PC-3 (cell line): Measurements from ENCODE around the gene STEAP1B. TPM values are rescaled to one million over a fixed set of nuclear protein-coding genes. Genes with fewer than 3 reads are reported as not detected.

Experiments
- ATAC-seq: fragments of 200-7000 bp; cut with Tn5 transposase; 2 replicates; pipeline ENCODE4 v1.9.1; 2020; ENCODE audit warnings: mild to moderate bottlenecking, moderate library complexity
- BruUV-seq: library from RNA; stranded (reverse); fragments of 400-500 nt; replicated peaks from 2 replicates; lab custom pipeline; 2021; lab: Mats Ljungman, UMichigan
- CTCF ChIA-PET: fragments of 300-600 bp; sonication (Branson Sonifier 250); formaldehyde crosslinking; loops from one replicate; lab custom pipeline; 2022; ENCODE audit warnings: antibody characterized with exemption; lab: Charles Lee
- POLR2A ChIA-PET: fragments of 300-600 bp; sonication (Branson Sonifier 250); formaldehyde crosslinking; loops from one replicate; lab custom pipeline; 2022; ENCODE audit warnings: antibody characterized with exemption; ENCODE audit not compliant: unreplicated experiment; lab: Charles Lee
- DNase-seq: peaks from one replicate; pipeline ENCODE4 v3.0.0-alpha.2; 2015
- H2AFZ ChIP-seq: fragments of 300-600 bp; sonication (generic); 2 replicates; pipeline ENCODE4 v1.6.0; 2016; ENCODE audit warnings: antibody characterized with exemption, low read length
- H3F3A ChIP-seq: fragments of 300-600 bp; sonication (generic); one replicate; pipeline ENCODE4 v1.6.0; 2017; ENCODE audit warnings: antibody characterized with exemption, low read length, control low read depth, mild to moderate bottlenecking; ENCODE audit not compliant: unreplicated experiment
- H3K27ac ChIP-seq: fragments of 300-600 bp; sonication (generic); 2 replicates; pipeline ENCODE4 v1.5.1; 2016; ENCODE audit warnings: mild to moderate bottlenecking, low read length
- H3K27me3 ChIP-seq: fragments of 300-600 bp; sonication (generic); 2 replicates; pipeline ENCODE4 v1.6.1; 2016; ENCODE audit warnings: low read length, mixed read lengths
- H3K36me3 ChIP-seq: fragments of 300-600 bp; sonication (generic); 2 replicates; pipeline ENCODE4 v1.6.1; 2016; ENCODE audit warnings: low read depth, mixed run types, low read length, mixed read lengths
- H3K4me1 ChIP-seq: fragments of 300-600 bp; sonication (generic); 2 replicates; pipeline ENCODE4 v1.5.1; 2016; ENCODE audit warnings: low read length; ENCODE audit not compliant: insufficient read depth
- H3K4me2 ChIP-seq: fragments of 300-600 bp; sonication (generic); 2 replicates; pipeline ENCODE4 v1.6.0; 2016; ENCODE audit warnings: low read length
- H3K4me3 ChIP-seq: fragments of 300-600 bp; sonication (generic); 2 replicates; pipeline ENCODE4 v1.5.1; 2016; ENCODE audit warnings: mild to moderate bottlenecking, low read length, mixed read lengths
- H3K79me2 ChIP-seq: fragments of 300-600 bp; sonication (generic); 2 replicates; pipeline ENCODE4 v1.6.1; 2017; ENCODE audit warnings: low read length, mixed read lengths
- H3K9ac ChIP-seq: fragments of 300-600 bp; sonication (generic); 2 replicates; pipeline ENCODE4 v1.6.0; 2016; ENCODE audit warnings: mild to moderate bottlenecking, low read length
- H3K9me2 ChIP-seq: fragments of 300-600 bp; sonication (generic); replicated peaks from 2 replicates; pipeline ENCODE4 v1.6.1; 2016; ENCODE audit warnings: mixed run types, low read length, mixed read lengths
- H3K9me3 ChIP-seq: fragments of 300-600 bp; sonication (generic); 2 replicates; pipeline ENCODE4 v1.6.1; 2016; ENCODE audit warnings: low read length, mixed read lengths
- H4K20me1 ChIP-seq: fragments of 300-600 bp; sonication (generic); 2 replicates; pipeline ENCODE4 v1.6.1; 2016; ENCODE audit warnings: low read length, mixed read lengths
- CTCF ChIP-seq: fragments of 300-600 bp; sonication (generic); conservative IDR thresholded peaks from 2 replicates; pipeline ENCODE4 v1.5.1; 2017; ENCODE audit warnings: antibody characterized with exemption, low read depth, mild to moderate bottlenecking, low read length
- EZH2 ChIP-seq: fragments of 300-600 bp; sonication (generic); IDR thresholded peaks from one replicate; pipeline ENCODE4 v1.6.1; 2017; ENCODE audit warnings: antibody characterized with exemption, mild to moderate bottlenecking, low read length; ENCODE audit not compliant: unreplicated experiment
- EZH2phosphoT487 ChIP-seq: fragments of 300-600 bp; sonication (generic); IDR thresholded peaks from 2 replicates; pipeline ENCODE4 v1.6.1; 2018; ENCODE audit warnings: mild to moderate bottlenecking, antibody characterized with exemption, low read length, borderline replicate concordance
- intact Hi-C: fragments of 100-400 bp; cut with micrococcal nuclease; formaldehyde crosslinking; loops from 2 replicates; pipeline ENCODE4 v1.9.0; 2023
- total RNA-seq: library from RNA; depleted of rRNA; stranded (reverse); fragments of >200 nt; gene quantifications from 2 replicates; pipeline ENCODE4 v1.2.3, GENCODE V29; 2014

The STEAP1B gene
- total RNA-seq, 1 experiment from 2014 or later, result 0.47 TPM

DNA sequence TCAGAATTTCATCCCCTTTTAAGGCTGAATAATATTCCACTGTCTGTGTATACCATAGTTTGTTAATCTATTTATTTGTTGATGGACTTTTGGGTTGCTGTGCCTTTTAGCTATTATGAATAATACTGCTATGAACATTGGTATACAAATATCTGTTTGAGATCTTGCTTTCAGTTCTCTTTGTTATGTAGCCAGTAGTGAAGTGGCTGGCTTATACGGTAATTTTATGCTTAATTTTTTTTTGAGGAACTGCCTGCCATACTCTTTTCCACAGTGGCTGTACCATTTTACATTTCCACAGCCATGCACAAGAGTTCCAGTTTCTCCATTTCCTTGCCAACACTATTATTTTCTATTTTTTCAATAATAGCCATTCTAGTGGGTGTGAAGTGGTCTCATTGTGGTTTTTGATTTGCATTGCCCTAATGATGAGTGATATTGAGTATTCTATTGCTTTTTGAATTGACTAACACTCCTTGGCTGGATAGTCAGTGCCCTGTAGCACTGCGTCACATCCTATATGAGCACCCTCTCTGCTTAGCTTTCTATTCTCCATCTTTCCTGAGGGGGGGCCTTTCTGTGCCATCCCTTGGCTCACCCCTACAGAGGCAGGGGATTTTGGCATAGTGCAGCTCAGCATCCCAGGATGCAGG is 113.7 kb downstream of the STEAP1B start:
- DNase-seq, result no peak
- Histone ChIP-seq H3K4me3 (no peak overlapping the region), H3K79me2 (no peaks in the 10 kb centered on the region), H2AFZ (no peak overlapping the region), H3K36me3 (no peaks in the 10 kb centered on the region), H3F3A (no peaks in the 10 kb centered on the region), H3K4me2 (no peak overlapping the region), H3K9me3 (no peaks in the 10 kb centered on the region), H4K20me1 (no peaks in the 10 kb centered on the region), H3K9me2 (no peaks in the 10 kb centered on the region), H3K4me1 (no peaks in the 10 kb centered on the region), H3K9ac (no peak overlapping the region), H3K27me3 (no peaks in the 10 kb centered on the region), H3K27ac (no peak overlapping the region)
- intact Hi-C loops, result no loop called here
- ATAC-seq, result no peak
- ChIA-PET POLR2A (no interaction called here), CTCF (no interaction called here)
- BruUV-seq, result no TSS peak
- TF ChIP-seq CTCF (no peak), EZH2phosphoT487 (no peak), EZH2 (no peak)

- no peak overlapping the region for H3K4me3 ChIP-seq
- ATAC-seq (no peak), DNase-seq (no peak)
- H3K4me2 ChIP-seq, result no peak overlapping the region
- no peaks in the 10 kb centered on the region for H4K20me1 ChIP-seq
- no TSS peak for BruUV-seq
- ChIA-PET CTCF (no interaction called here), POLR2A (no interaction called here)
- H3F3A ChIP-seq, result no peaks in the 10 kb centered on the region
- H3K79me2 ChIP-seq, result no peaks in the 10 kb centered on the region
- H3K36me3 ChIP-seq, result no peaks in the 10 kb centered on the region
- intact Hi-C loops, result no loop called here
- TF ChIP-seq CTCF (no peak), EZH2 (no peak), EZH2phosphoT487 (no peak)
- no peaks in the 10 kb centered on the region for H3K27me3 ChIP-seq
- no peaks in the 10 kb centered on the region for H3K9me2 ChIP-seq
- H3K9me3 ChIP-seq, result no peaks in the 10 kb centered on the region
- H3K9ac ChIP-seq, result no peak overlapping the region
- no peaks in the 10 kb centered on the region for H3K4me1 ChIP-seq
- no peak overlapping the region for H3K27ac ChIP-seq
- H2AFZ ChIP-seq, result no peak overlapping the region
These were observed 114.7 kb downstream of the STEAP1B start for GRCh38 chr7:22385326-22385725.

DNA sequence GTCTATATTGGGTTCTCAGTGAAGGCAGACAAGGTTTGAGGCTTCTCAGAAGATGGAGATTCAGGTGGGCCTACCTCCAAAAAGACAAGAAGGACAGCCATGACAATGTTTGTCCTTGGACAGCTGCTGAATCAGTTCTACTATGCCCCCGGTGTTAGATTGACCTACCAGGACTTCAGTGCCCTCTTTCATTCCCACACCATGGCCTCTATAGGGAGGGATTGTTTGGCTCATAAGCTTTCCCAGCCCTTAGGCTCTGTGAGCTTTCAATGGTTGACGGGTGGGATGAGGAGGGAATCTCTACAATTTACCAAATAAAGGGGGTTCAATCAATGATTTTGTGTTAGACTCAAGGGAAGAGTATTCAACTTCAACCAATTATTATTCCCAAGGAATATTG is 119.7 kb downstream of the STEAP1B start:
- Histone ChIP-seq H3K4me2 (no peak overlapping the region), H3F3A (no peaks in the 10 kb centered on the region), H2AFZ (no peak overlapping the region), H3K9ac (no peak overlapping the region), H4K20me1 (no peaks in the 10 kb centered on the region), H3K9me2 (no peaks in the 10 kb centered on the region), H3K36me3 (no peaks in the 10 kb centered on the region), H3K4me3 (no peak overlapping the region), H3K4me1 (no peaks in the 10 kb centered on the region), H3K79me2 (no peaks in the 10 kb centered on the region), H3K27ac (no peak overlapping the region), H3K27me3 (no peaks in the 10 kb centered on the region), H3K9me3 (no peaks in the 10 kb centered on the region)
- intact Hi-C loops, result no loop called here
- no TSS peak for BruUV-seq
- no peak for ATAC-seq
- ChIA-PET POLR2A (no interaction called here), CTCF (no interaction called here)
- TF ChIP-seq EZH2 (no peak), EZH2phosphoT487 (no peak), CTCF (no peak)
- DNase-seq, result no peak
